Epithelial cell of esophagus (primary cell): Measurements from ENCODE around the gene MPPED2.

Experiments
- DNase-seq: peaks from one replicate; pipeline ENCODE4 v3.0.0; 2010; ENCODE audit warnings: low read depth
- H3K4me3 ChIP-seq: 2 replicates; pipeline ENCODE4 v1.5.1; 2011; ENCODE audit warnings: mild to moderate bottlenecking, low read length, control low read depth
- TF ChIP-seq, protein P1 (sequence below): IDR thresholded peaks from 2 replicates; pipeline ENCODE4 v1.5.1; 2011; ENCODE audit warnings: low read depth, mild to moderate bottlenecking, low read length, control low read depth, inconsistent platforms; ENCODE audit not compliant: insufficient read depth; ENCODE audit errors: missing control alignments

The MPPED2 gene, protein sequence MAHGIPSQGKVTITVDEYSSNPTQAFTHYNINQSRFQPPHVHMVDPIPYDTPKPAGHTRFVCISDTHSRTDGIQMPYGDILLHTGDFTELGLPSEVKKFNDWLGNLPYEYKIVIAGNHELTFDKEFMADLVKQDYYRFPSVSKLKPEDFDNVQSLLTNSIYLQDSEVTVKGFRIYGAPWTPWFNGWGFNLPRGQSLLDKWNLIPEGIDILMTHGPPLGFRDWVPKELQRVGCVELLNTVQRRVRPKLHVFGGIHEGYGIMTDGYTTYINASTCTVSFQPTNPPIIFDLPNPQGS

DNA sequence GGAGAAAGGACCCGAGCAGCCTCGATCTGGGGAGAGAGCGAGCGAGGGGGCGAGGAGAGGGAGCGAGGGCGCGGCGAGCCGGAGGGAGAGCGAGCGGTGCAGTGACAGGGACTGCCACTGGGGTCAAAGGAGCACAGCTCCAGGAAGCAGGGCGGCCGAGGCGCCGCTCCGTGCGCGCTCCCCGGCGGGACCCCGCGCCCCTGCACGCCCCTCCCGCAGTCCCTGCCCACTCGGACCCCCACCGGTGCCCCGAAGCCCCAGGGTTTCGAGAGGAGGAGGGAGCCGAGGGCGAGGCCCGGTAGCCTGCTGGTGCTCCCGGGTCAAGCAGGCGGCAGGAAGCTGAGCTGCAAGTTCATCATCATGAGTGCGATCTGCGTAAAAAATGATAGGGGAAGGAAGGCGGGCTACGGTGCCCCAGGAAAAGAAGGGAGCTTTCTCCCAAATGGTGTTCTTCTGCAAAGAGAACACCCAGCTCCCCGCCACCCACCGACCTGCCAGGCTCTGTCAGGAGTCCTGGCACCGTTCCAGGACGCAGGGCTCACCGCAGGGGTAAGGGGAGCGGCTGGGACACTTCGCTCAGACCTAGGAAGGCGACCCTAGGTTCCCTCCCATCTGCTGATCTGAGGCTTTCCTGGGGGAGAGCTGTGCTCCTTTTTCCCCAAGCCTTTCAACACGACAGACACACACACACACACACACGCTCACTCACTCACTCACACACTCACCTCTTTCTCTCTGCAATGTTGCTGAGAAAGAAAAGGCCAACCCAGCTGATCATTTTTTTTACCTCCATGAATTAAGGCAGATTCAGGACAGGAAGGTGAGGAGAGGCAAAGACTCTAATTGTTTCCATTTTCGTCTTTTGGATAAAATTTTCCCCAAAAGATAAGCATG, at the start of gene MPPED2:
MPPED2 (minus strand) TSS at position 103 of the 894 bp plus-strand sequence. CDS start 5,980 bp downstream, outside the sequence.
- H3K4me3 ChIP-seq = peak within 1 kb of the TSS; percentile 33

DNA sequence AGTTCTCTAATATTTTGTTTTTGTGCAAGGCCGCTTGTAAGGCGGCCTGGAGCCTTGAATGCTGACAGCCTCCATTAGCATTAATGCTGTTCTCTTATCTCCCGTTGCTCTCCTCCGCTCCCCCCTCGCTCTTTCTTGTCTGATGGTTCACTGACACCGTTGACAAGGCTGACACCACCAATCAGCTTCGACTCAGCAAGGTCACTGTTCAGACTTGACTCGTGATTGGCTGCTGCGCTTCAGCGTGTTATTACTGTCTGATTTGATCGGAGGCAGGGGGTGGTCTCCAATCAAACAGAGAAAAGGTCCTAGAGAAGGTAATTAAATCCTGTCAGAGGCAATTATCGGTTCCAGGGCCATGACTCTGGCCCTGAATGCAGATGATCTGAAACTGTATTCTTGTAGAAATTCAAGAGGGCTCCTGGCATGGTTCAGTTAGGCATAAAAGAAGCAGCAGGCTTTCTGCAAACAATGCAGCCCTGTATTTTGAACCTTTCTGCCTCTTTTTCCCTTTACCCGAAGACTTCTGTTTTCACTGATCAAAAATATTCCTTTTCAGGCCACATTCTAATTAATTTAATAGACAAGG, 49.3 kb upstream of the MPPED2 start:
- DNase-seq = no peak
- no peak overlapping the region for H3K4me3 ChIP-seq
- TF ChIP-seq, protein P1, sequence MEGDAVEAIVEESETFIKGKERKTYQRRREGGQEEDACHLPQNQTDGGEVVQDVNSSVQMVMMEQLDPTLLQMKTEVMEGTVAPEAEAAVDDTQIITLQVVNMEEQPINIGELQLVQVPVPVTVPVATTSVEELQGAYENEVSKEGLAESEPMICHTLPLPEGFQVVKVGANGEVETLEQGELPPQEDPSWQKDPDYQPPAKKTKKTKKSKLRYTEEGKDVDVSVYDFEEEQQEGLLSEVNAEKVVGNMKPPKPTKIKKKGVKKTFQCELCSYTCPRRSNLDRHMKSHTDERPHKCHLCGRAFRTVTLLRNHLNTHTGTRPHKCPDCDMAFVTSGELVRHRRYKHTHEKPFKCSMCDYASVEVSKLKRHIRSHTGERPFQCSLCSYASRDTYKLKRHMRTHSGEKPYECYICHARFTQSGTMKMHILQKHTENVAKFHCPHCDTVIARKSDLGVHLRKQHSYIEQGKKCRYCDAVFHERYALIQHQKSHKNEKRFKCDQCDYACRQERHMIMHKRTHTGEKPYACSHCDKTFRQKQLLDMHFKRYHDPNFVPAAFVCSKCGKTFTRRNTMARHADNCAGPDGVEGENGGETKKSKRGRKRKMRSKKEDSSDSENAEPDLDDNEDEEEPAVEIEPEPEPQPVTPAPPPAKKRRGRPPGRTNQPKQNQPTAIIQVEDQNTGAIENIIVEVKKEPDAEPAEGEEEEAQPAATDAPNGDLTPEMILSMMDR = no peak

More for the DNA sequence above, at the start of gene MPPED2:
- TF ChIP-seq, protein P1 = peak; percentile 10
- peak; percentile 2 for DNase-seq

DNA sequence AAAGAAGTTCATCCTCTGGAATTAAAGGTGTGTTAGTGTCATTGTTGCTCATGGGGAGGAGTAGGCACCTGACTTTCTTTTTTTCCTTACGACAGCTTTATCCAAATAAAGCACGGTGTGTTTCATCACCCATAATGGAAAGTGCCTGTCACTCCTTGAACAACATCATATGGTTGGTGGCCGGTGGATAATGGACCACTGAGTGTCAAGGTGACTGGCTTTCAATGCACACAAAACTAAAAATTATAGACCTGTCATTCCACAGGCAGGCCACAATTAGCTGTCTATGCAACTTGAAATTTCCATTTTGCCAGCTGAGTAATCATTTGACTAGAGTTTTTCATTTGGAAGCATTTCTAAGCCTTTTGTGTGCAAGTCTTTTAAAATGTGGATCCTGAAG, 45.0 kb upstream of the MPPED2 start:
- TF ChIP-seq, protein P1 = no peak
- H3K4me3 ChIP-seq = no peak overlapping the region
- DNase-seq = no peak

DNA sequence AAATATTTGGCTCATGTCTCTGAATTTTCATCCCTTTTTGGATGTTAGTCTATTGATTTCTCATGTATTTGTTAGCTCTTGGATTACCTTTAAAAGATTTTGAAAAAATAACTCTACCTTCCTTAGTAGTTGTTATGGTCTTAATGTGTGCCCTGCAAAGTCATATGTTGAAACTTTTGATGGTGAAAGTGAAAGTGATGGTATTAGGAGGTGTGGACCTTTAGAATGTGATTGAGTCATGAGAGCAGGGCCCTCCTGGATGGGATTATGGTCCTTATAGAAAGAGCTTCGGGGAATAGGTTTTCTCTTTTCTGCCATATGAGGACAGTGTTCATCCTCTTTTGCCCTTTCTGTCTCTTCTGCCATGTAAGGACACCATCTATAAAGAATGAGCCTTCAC, 33.6 kb upstream of the MPPED2 start:
- no peak overlapping the region for H3K4me3 ChIP-seq
- DNase-seq = no peak
- TF ChIP-seq, protein P1 = no peak

DNA sequence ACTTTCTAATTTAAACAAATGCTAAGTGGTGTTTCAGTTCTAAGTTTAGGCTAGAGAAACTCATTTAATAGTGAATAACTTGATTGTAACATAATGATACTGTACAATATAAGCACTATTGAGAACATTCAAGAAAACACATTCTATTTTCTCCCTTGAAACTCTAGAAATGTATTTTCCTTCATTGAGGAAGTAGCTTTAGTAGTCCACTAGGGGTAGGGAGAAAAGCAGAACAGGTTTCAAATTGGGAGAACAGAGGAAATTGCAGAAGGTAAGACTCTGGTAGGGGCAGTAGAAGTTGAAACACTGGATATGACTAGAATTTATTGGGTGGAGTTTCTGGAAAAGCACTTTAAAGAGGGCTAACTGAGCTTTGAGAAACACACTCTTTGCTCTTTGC, 31.6 kb upstream of the MPPED2 start:
- TF ChIP-seq, protein P1 = peak; percentile 15
- no peak for DNase-seq

DNA sequence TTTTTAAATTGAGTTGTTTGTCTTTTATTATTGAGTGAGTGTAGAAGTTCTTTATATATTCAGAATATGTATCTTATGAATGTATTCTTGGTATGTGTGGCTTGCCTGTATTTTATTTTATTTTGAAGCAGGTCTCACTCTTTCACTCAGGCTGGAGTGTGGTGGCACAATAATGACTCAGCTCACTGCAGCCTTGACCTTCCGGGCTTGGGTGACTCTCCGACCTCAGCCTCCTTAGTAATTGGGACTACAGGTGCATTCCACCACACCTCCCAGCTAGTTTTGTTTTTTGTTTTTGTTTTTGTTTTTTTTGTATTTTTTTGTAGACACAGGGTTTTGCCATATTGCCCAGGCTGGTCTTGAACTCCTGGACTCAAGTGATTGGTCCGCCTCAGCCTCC, 24.5 kb upstream of the MPPED2 start:
- no peak overlapping the region for H3K4me3 ChIP-seq
- DNase-seq = no peak
- TF ChIP-seq, protein P1 = no peak

More for the DNA sequence above, 31.6 kb upstream of the MPPED2 start:
- H3K4me3 ChIP-seq = no peak overlapping the region
